Ectodermal cell (in vitro differentiated cells): ENCODE data around the gene CCDC122.

Source experiments
- H3K27ac ChIP-seq: 2 replicates; pipeline ENCODE4 v1.7.0; 2013; ENCODE audit warnings: mild to moderate bottlenecking, low read depth, low read length; ENCODE audit not compliant: insufficient read depth, poor library complexity, severe bottlenecking
- H3K27me3 ChIP-seq: 2 replicates; pipeline ENCODE4 v1.7.0; 2013; ENCODE audit warnings: mild to moderate bottlenecking, low read length; ENCODE audit not compliant: insufficient read depth, control insufficient read depth, poor library complexity, severe bottlenecking
- H3K36me3 ChIP-seq: one replicate; pipeline ENCODE4 v1.7.0; 2013; ENCODE audit warnings: low read length; ENCODE audit not compliant: control insufficient read depth, insufficient read depth
- H3K4me1 ChIP-seq: one replicate; pipeline ENCODE4 v1.7.0; 2013; ENCODE audit warnings: low read length; ENCODE audit not compliant: control insufficient read depth, insufficient read depth
- H3K4me3 ChIP-seq: 2 replicates; pipeline ENCODE4 v1.7.0; 2013; ENCODE audit warnings: low read depth, low read length, control low read depth; ENCODE audit not compliant: insufficient read depth
- H3K9me3 ChIP-seq: 2 replicates; pipeline ENCODE4 v1.7.0; 2013; ENCODE audit warnings: mild to moderate bottlenecking, low read length, moderate library complexity; ENCODE audit not compliant: control insufficient read depth
- WGBS, 2 experiments: methylation state at CpG; one replicate each; pipeline ENCODE4 v1.1.7; 2013; ENCODE audit warnings: missing lambda C conversion rate in 2 of 2; 5-methylcytosine and 5-hydroxymethylcytosine counted together

Gene CCDC122

GRCh38 chr13:43808676-43809075 lies 70.9 kb downstream of the CCDC122 start:
- Histone ChIP-seq H3K36me3 (no peaks in the 10 kb centered on the region), H3K4me3 (no peak overlapping the region), H3K27ac (no peak overlapping the region), H3K9me3 (no peaks in the 10 kb centered on the region), H3K4me1 (no peaks in the 10 kb centered on the region), H3K27me3 (no peaks in the 10 kb centered on the region)

- no peaks in the 10 kb centered on the region for H3K9me3 ChIP-seq
- H3K27ac ChIP-seq = no peak overlapping the region
- H3K27me3 ChIP-seq = no peaks in the 10 kb centered on the region
- 77 to 80% methylated on average over 6 of the region's 6 CpGs for WGBS, 2 experiments
- no peaks in the 10 kb centered on the region for H3K4me1 ChIP-seq
- no peak overlapping the region for H3K4me3 ChIP-seq
- no peaks in the 10 kb centered on the region for H3K36me3 ChIP-seq
Measured at GRCh38 chr13:43805681-43806128, 73.8 kb downstream of the CCDC122 start.

- 47 to 50% methylated on average over 3 of the region's 3 CpGs for WGBS, 2 experiments
- H3K27me3 ChIP-seq = no peaks in the 10 kb centered on the region
- H3K36me3 ChIP-seq = no peaks in the 10 kb centered on the region
- H3K4me1 ChIP-seq = no peaks in the 10 kb centered on the region
- H3K4me3 ChIP-seq = no peak overlapping the region
- H3K9me3 ChIP-seq = no peaks in the 10 kb centered on the region
- no peak overlapping the region for H3K27ac ChIP-seq
Measured at GRCh38 chr13:43805071-43805468, 74.5 kb downstream of the CCDC122 start.

GRCh38 chr13:43804461-43805070 lies 75.0 kb downstream of the CCDC122 start:
- no peak overlapping the region for H3K27ac ChIP-seq

GRCh38 chr13:43802511-43802910 lies 77.0 kb downstream of the CCDC122 start:
- Histone ChIP-seq H3K27ac (no peak overlapping the region), H3K4me1 (no peaks in the 10 kb centered on the region), H3K9me3 (no peaks in the 10 kb centered on the region), H3K27me3 (no peaks in the 10 kb centered on the region), H3K4me3 (no peak overlapping the region), H3K36me3 (no peaks in the 10 kb centered on the region)

More at GRCh38 chr13:43804461-43805070, 75.0 kb downstream of the CCDC122 start:
- Histone ChIP-seq H3K4me3 (no peak overlapping the region), H3K36me3 (no peaks in the 10 kb centered on the region), H3K4me1 (no peaks in the 10 kb centered on the region), H3K27me3 (no peaks in the 10 kb centered on the region), H3K9me3 (no peaks in the 10 kb centered on the region)
- 44 to 68% methylated on average over 2 to 3 of the region's 5 CpGs for WGBS, 2 experiments

DNA sequence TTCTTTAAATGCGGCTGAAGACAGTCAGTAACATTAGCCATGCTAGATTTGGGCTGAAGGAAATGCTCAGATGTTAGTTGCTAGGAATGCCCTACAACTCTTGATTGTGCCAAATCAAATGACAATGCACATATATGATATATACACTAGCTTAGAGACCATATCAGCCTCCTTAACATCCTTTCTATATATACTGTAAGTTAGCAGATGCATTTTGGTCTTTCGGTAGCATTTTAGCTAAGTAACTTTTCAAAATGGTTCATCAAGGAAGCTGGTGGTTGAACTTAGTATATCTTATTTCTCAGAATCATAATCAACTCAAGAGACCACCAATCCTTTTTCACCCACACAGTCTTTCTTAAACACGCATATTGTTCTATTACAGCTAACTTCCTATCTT lies 78.7 kb downstream of the CCDC122 start:
- WGBS, 2 experiments = 48 to 65% methylated on average over 2 to 3 of the region's 3 CpGs
- Histone ChIP-seq H3K4me1 (no peaks in the 10 kb centered on the region), H3K27me3 (no peaks in the 10 kb centered on the region), H3K27ac (no peak overlapping the region), H3K36me3 (no peaks in the 10 kb centered on the region), H3K4me3 (no peak overlapping the region), H3K9me3 (no peaks in the 10 kb centered on the region)

- Histone ChIP-seq H3K4me1 (no peaks in the 10 kb centered on the region), H3K36me3 (no peaks in the 10 kb centered on the region), H3K27me3 (no peaks in the 10 kb centered on the region), H3K27ac (no peak overlapping the region), H3K9me3 (no peaks in the 10 kb centered on the region), H3K4me3 (no peak overlapping the region)
- WGBS, 2 experiments = 97 to 98% methylated on average over 4 of the region's 4 CpGs
Measured at GRCh38 chr13:43799191-43799590, 80.3 kb downstream of the CCDC122 start.

DNA sequence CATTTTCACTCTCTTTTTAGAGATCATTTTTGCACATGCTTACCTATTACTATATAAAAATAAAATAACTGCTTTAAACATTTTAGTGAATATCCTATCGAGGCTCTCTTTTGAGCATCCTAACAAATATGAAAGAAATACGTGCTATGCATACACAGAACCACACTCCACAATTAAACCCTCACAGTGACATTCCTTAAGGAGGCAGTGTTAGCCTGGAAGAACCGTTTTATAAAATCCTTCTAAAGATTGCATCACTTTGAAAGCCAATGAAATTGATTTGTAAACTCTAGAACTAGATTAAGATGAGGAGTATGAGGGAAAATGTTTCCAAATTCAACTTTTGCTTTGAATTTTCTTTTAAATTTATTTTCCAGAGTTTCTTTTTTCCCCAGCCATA lies 81.7 kb downstream of the CCDC122 start:
- Histone ChIP-seq H3K27ac (no peak overlapping the region), H3K36me3 (no peaks in the 10 kb centered on the region), H3K27me3 (no peaks in the 10 kb centered on the region), H3K4me1 (no peaks in the 10 kb centered on the region), H3K9me3 (no peaks in the 10 kb centered on the region), H3K4me3 (no peak overlapping the region)
- 84 to 92% methylated on average over 3 of the region's 3 CpGs for WGBS, 2 experiments

DNA sequence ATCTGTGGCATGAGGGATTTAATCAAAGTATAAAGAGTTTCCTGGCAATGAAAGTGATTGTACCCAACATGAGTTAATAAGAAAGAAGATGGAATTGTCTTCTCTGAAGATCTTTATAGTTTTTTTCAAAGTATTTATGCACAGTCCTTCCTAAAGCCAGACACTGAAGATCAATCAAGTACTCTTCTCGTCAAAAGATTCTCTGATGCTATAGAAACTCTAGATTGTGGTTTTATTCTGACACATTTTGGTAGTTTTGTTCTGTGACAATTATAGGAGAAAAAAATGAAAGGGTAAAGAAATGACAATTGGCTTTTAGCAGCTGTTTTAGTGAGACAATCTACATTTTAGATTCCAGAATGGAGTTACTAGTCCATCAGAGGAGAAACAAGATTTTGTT lies 82.4 kb downstream of the CCDC122 start:
- H3K36me3 ChIP-seq = no peaks in the 10 kb centered on the region
- no peaks in the 10 kb centered on the region for H3K4me1 ChIP-seq
- H3K27me3 ChIP-seq = no peaks in the 10 kb centered on the region
- 96 to 100% methylated on average over 1 of the region's 1 CpG for WGBS, 2 experiments
- no peaks in the 10 kb centered on the region for H3K9me3 ChIP-seq
- no peak overlapping the region for H3K4me3 ChIP-seq
- no peak overlapping the region for H3K27ac ChIP-seq

DNA sequence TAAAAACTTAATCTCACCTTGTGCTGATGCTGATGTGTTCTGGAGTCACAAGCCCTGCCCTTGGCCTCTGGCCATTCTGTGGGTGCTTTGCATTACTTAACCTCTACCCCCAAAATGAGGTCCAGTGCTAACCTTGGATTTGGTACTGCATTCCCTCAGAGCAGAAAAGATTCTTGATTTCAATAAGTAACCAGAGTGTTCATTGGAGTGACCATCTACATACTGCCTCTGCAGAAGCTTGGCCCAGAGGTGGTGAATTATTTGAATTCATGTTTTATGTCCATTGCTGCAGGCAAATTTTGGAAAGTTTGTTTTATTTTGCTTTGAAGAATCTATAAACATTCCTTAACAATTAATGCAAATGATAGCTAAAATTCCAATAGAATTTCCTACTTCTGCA lies 85.1 kb downstream of the CCDC122 start:
- no peaks in the 10 kb centered on the region for H3K4me1 ChIP-seq

More for the DNA sequence above, 85.1 kb downstream of the CCDC122 start:
- no peak overlapping the region for H3K27ac ChIP-seq
- no peaks in the 10 kb centered on the region for H3K36me3 ChIP-seq
- no peaks in the 10 kb centered on the region for H3K9me3 ChIP-seq
- no peaks in the 10 kb centered on the region for H3K27me3 ChIP-seq
- no peak overlapping the region for H3K4me3 ChIP-seq
